C4-2B (cell line): ENCODE measurements around the gene DBNL.

ENCODE experiments used
- CTCF ChIP-seq: fragments of 450-650 bp; conservative IDR thresholded peaks from 2 replicates; pipeline ENCODE4 v1.5.1; 2017; ENCODE audit warnings: mild to moderate bottlenecking
- ZFX ChIP-seq: fragments of 450-650 bp; IDR thresholded peaks from 2 replicates; pipeline ENCODE4 v1.6.1; 2017

- TF ChIP-seq CTCF (no peak), ZFX (no peak)
Measured at GRCh38 chr7:44095781-44096180, 51.3 kb downstream of the DBNL start.
